HCT116 (cell line): Measurements from ENCODE around the gene GRIA4. TPM values are rescaled to one million over a fixed set of nuclear protein-coding genes. Genes with fewer than 3 reads are reported as not detected.

Experiments
- ATAC-seq: fragments of 200-7000 bp; cut with Tn5 transposase; 2 replicates; pipeline ENCODE4 v1.9.1; 2020; ENCODE audit warnings: mild to moderate bottlenecking, moderate library complexity
- BruUV-seq: library from RNA; stranded (reverse); fragments of 400-500 nt; replicated peaks from 2 replicates; lab custom pipeline; 2021; lab: Mats Ljungman, UMichigan
- CTCF ChIA-PET: fragments of 300-600 bp; sonication (Branson Sonifier 250); formaldehyde crosslinking; loops from one replicate; lab custom pipeline; 2021; ENCODE audit warnings: antibody characterized with exemption; lab: Charles Lee
- POLR2A ChIA-PET: fragments of 300-600, 350-600 bp; sonication (Branson Sonifier 250); formaldehyde crosslinking; loops from one replicate; lab custom pipeline; 2021; ENCODE audit warnings: antibody characterized with exemption; lab: Charles Lee
- RAD21 ChIA-PET, 2 experiments: fragments of 300-600 bp; sonication (Branson Sonifier 250); formaldehyde crosslinking; loops; one replicate each; lab custom pipeline; 2023; ENCODE audit warnings: low total read pairs in 2 of 2; ENCODE audit not compliant: uncharacterized antibody in 2 of 2, unreplicated experiment in 2 of 2, low non-redundant PET in 1 of 2; lab: Charles Lee
- DNase-seq: peaks from one replicate; pipeline ENCODE4 v3.0.0-alpha.2; 2010; ENCODE audit warnings: low read depth, low spot score
- H2AFZ ChIP-seq: fragments of 200-600 bp; shearing (Covaris generic), sonication (generic); 2 replicates; pipeline ENCODE4 v1.6.1; 2017; ENCODE audit warnings: low read depth, mixed run types, mixed read lengths, antibody characterized with exemption, low read length; ENCODE audit not compliant: poor library complexity, severe bottlenecking
- H3K27ac ChIP-seq: 2 replicates; pipeline ENCODE4 v1.5.1; 2012; ENCODE audit warnings: low read depth, low read length
- H3K27me3 ChIP-seq: fragments of 200-600 bp; sonication (generic); 2 replicates; pipeline ENCODE4 v1.6.1; 2016; ENCODE audit warnings: mixed run types, low read length, mixed read lengths; ENCODE audit not compliant: insufficient read depth
- H3K36me3 ChIP-seq, 2 experiments: fragments of 200-500 bp in 1 of 2; fragments of 200-600 bp in 1 of 2; sonication (Bioruptor generic) in 1 of 2; sonication (generic) in 1 of 2; 2 replicates each; pipeline versions ENCODE4 v1.5.1 to v1.6.1; 2014 to 2016; ENCODE audit warnings: low read length in 2 of 2, inconsistent platforms in 1 of 2, mixed read lengths in 1 of 2, mixed run types in 1 of 2; ENCODE audit not compliant: insufficient read depth in 2 of 2, control insufficient read depth in 1 of 2
- H3K4me1 ChIP-seq, 2 experiments: fragments of 200-600 bp in 1 of 2; sonication (generic) in 1 of 2; 2 replicates each; pipeline versions ENCODE4 v1.5.1 to v1.6.1; 2012 to 2017; ENCODE audit warnings: low read length in 2 of 2, inconsistent platforms in 1 of 2, mild to moderate bottlenecking in 1 of 2, mixed read lengths in 1 of 2, mixed run types in 1 of 2, moderate library complexity in 1 of 2; ENCODE audit not compliant: insufficient read depth in 2 of 2, control insufficient read depth in 1 of 2
- H3K4me2 ChIP-seq: fragments of 200-600 bp; sonication (generic); 2 replicates; pipeline ENCODE4 v1.6.1; 2017; ENCODE audit warnings: mixed run types, low read length, mixed read lengths
- H3K4me3 ChIP-seq, 2 experiments: fragments of 200-600 bp in 1 of 2; sonication (generic) in 1 of 2; replicated peaks in 1 of 2; 2 replicates each; pipeline ENCODE4 v1.5.1; 2011 to 2016; ENCODE audit warnings: low read length in 2 of 2, control low read depth in 1 of 2, low read depth in 1 of 2, mild to moderate bottlenecking in 1 of 2, mixed read lengths in 1 of 2, mixed run types in 1 of 2
- H3K79me2 ChIP-seq: fragments of 200-600 bp; sonication (generic); 2 replicates; pipeline ENCODE4 v1.6.1; 2017; ENCODE audit warnings: mild to moderate bottlenecking, mixed run types, low read length, moderate library complexity, mixed read lengths; ENCODE audit not compliant: insufficient read depth
- H3K9ac ChIP-seq: fragments of 200-600 bp; sonication (generic); 2 replicates; pipeline ENCODE4 v1.6.1; 2016; ENCODE audit warnings: low read length, mixed read lengths
- H3K9me2 ChIP-seq: fragments of 200-600 bp; sonication (generic), shearing (Covaris generic); 2 replicates; pipeline ENCODE4 v1.6.1; 2017; ENCODE audit warnings: mixed run types, mild to moderate bottlenecking, moderate library complexity; ENCODE audit not compliant: insufficient read depth
- H3K9me3 ChIP-seq, 2 experiments: fragments of 200-500 bp in 1 of 2; fragments of 200-600 bp in 1 of 2; sonication (Bioruptor generic) in 1 of 2; sonication (generic) in 1 of 2; 2 replicates each; pipeline ENCODE4 v1.6.1; 2014 to 2017; ENCODE audit warnings: low read length in 2 of 2, mixed read lengths in 2 of 2, inconsistent platforms in 1 of 2, low read depth in 1 of 2, mild to moderate bottlenecking in 1 of 2, mixed run types in 1 of 2, moderate library complexity in 1 of 2; ENCODE audit not compliant: control insufficient read depth in 1 of 2, insufficient read depth in 1 of 2
- H4K20me1 ChIP-seq: fragments of 200-600 bp; sonication (generic), shearing (Covaris generic); 2 replicates; pipeline ENCODE4 v1.6.1; 2017; ENCODE audit warnings: mixed run types, mild to moderate bottlenecking, moderate library complexity; ENCODE audit not compliant: insufficient read depth
- CBX3 ChIP-seq: IDR thresholded peaks from 2 replicates; pipeline ENCODE4 v1.6.1; 2012; ENCODE audit warnings: low read depth
- CEBPB ChIP-seq: IDR thresholded peaks from 2 replicates; pipeline ENCODE4 v1.6.1; 2012; ENCODE audit warnings: low read depth
- EGR1 ChIP-seq: IDR thresholded peaks from 2 replicates; pipeline ENCODE4 v1.6.1; 2012; ENCODE audit warnings: low read depth
- ELF1 ChIP-seq: IDR thresholded peaks from 2 replicates; pipeline ENCODE4 v1.6.1; 2012; ENCODE audit warnings: low read depth, borderline replicate concordance
- EZH2 ChIP-seq: fragments of 200-600 bp; sonication (generic); IDR thresholded peaks from 2 replicates; pipeline ENCODE4 v1.6.1; 2017; ENCODE audit warnings: antibody characterized with exemption, mixed run types
- EZH2phosphoT487 ChIP-seq: fragments of 200-600 bp; IDR thresholded peaks from 2 replicates; pipeline ENCODE4 v1.6.1; 2018; ENCODE audit warnings: antibody characterized with exemption, borderline replicate concordance
- POLR2AphosphoS5 ChIP-seq: IDR thresholded peaks from 2 replicates; pipeline ENCODE4 v1.6.1; 2011; ENCODE audit warnings: mild to moderate bottlenecking, low read depth, low read length, moderate library complexity
- SIN3A ChIP-seq: IDR thresholded peaks from 2 replicates; pipeline ENCODE4 v1.6.1; 2012; ENCODE audit warnings: low read depth
- SP1 ChIP-seq: IDR thresholded peaks from 2 replicates; pipeline ENCODE4 v1.6.1; 2012; ENCODE audit warnings: low read depth
- SRF ChIP-seq: IDR thresholded peaks from 2 replicates; pipeline ENCODE4 v1.6.1; 2012; ENCODE audit warnings: low read depth
- TCF7L2 ChIP-seq: IDR thresholded peaks from 2 replicates; pipeline ENCODE4 v1.7.0; 2011; ENCODE audit warnings: borderline replicate concordance, inconsistent platforms; ENCODE audit not compliant: insufficient read depth, insufficient read length; ENCODE audit errors: extremely low read depth
- YY1 ChIP-seq: IDR thresholded peaks from 2 replicates; pipeline ENCODE4 v1.6.1; 2011; ENCODE audit warnings: low read length, low read depth, moderate library complexity, mild to moderate bottlenecking; ENCODE audit not compliant: insufficient replicate concordance; ENCODE audit errors: extremely low read depth
- ZNF274 ChIP-seq: fragments of 200-500 bp; sonication (Bioruptor generic); IDR thresholded peaks from 2 replicates; pipeline ENCODE4 v1.6.1; 2014; ENCODE audit warnings: mild to moderate bottlenecking, low read depth, low read length, inconsistent platforms
- intact Hi-C: fragments of 100-400 bp; cut with micrococcal nuclease; formaldehyde crosslinking; loops from 2 replicates; pipeline ENCODE4 v1.10.0; 2022
- total RNA-seq: library from RNA; stranded (reverse); gene quantifications from one replicate; pipeline ENCODE4 v1.2.1, GENCODE V29; 2021; ENCODE audit not compliant: unreplicated experiment
- TF ChIP-seq, protein P1 (sequence below), 3 experiments: fragments of 200-600 bp in 1 of 3; sonication (generic) in 1 of 3; IDR thresholded peaks in 2 of 3; conservative IDR thresholded peaks in 1 of 3; 2 replicates each; pipeline ENCODE4 v1.5.1; 2012 to 2017; ENCODE audit warnings: low read depth in 2 of 3, low read length in 2 of 3, antibody characterized with exemption in 1 of 3, borderline replicate concordance in 1 of 3, control low read depth in 1 of 3, mild to moderate bottlenecking in 1 of 3, mixed read lengths in 1 of 3, mixed run types in 1 of 3, moderate library complexity in 1 of 3; ENCODE audit not compliant: insufficient read depth in 1 of 3
- TF ChIP-seq, protein P2 (sequence below): IDR thresholded peaks from 2 replicates; pipeline ENCODE4 v1.6.1; 2012
- TF ChIP-seq, protein P3 (sequence below): IDR thresholded peaks from 2 replicates; pipeline ENCODE4 v1.6.1; 2011; ENCODE audit warnings: mild to moderate bottlenecking, low read length, moderate library complexity; ENCODE audit not compliant: insufficient replicate concordance; ENCODE audit errors: extremely low read depth

The GRIA4 gene
- total RNA-seq, 1 experiment from 2014 or later: not detected

DNA sequence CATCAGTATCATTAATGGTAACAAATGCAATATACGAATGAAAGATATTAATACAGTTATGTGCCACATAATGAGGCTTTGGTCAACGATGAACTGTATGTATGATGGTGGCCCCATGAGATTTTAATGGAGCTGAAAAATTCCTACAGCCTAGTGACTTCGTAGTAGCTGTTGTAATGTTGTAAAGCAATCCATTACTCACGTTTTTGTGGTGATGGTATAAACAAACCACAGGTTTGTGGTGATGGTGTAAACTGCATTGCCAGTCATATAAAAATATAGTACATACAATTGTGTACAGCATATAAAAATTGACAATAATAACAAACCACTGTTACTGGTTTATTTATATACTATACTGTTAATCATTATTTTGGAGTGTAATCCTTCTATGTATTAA is 27.4 kb upstream of the GRIA4 start:
- RAD21 ChIA-PET: no interaction called here
- POLR2A ChIA-PET: interaction anchor here (0.9 kb wide), 1 partner anchor 1454 kb away, joined by 3 read pairs; no protein-coding TSS in a partner anchor

DNA sequence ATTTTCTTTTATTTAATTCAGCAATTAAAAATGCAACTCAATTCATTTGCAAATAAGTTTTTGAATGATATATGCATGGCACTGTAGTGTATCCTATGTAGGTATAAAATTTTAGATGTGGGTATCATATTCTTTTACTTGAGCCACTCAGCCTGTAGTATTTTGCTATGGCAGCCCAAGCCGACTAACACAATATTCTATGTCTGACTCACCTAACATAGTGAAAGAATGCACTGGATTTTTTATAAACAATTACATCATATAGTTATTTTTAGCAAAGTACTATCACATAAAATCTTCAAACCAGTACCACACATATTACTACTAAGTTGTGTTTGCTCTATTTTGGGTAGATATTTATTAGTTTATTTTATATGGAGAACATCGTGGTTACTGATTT is 21.9 kb upstream of the GRIA4 start:
- H3K4me3 ChIP-seq: no peak overlapping the region
- POLR2A ChIA-PET: no interaction called here
- no peaks in the 10 kb centered on the region for H3K4me1 ChIP-seq
- intact Hi-C loops: no loop called here
- no peak overlapping the region for H3K9ac ChIP-seq
- no peak overlapping the region for H3K4me2 ChIP-seq
- CTCF ChIA-PET: no interaction called here
- RAD21 ChIA-PET: no interaction called here
- no peaks in the 10 kb centered on the region for H3K79me2 ChIP-seq
- no peak for ATAC-seq
- H3K36me3 ChIP-seq: no peaks in the 10 kb centered on the region
- no peak overlapping the region for H3K27ac ChIP-seq
- BruUV-seq: no TSS peak
- DNase-seq: no peak
- no peaks in the 10 kb centered on the region for H3K9me3 ChIP-seq
- H4K20me1 ChIP-seq: no peaks in the 10 kb centered on the region
- H3K27me3 ChIP-seq: no peaks in the 10 kb centered on the region
- no peaks in the 10 kb centered on the region for H3K9me2 ChIP-seq
- H2AFZ ChIP-seq: no peak overlapping the region
- TF ChIP-seq CBX3 (no peak), SP1 (no peak), CEBPB (no peak), EZH2phosphoT487 (no peak), POLR2AphosphoS5 (no peak), SIN3A (no peak), YY1 (no peak), TCF7L2 (no peak), ELF1 (no peak), EZH2 (no peak), SRF (no peak), EGR1 (no peak)
- TF ChIP-seq, protein P1, sequence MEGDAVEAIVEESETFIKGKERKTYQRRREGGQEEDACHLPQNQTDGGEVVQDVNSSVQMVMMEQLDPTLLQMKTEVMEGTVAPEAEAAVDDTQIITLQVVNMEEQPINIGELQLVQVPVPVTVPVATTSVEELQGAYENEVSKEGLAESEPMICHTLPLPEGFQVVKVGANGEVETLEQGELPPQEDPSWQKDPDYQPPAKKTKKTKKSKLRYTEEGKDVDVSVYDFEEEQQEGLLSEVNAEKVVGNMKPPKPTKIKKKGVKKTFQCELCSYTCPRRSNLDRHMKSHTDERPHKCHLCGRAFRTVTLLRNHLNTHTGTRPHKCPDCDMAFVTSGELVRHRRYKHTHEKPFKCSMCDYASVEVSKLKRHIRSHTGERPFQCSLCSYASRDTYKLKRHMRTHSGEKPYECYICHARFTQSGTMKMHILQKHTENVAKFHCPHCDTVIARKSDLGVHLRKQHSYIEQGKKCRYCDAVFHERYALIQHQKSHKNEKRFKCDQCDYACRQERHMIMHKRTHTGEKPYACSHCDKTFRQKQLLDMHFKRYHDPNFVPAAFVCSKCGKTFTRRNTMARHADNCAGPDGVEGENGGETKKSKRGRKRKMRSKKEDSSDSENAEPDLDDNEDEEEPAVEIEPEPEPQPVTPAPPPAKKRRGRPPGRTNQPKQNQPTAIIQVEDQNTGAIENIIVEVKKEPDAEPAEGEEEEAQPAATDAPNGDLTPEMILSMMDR (IDR thresholded peaks at IDR 0.05 in 2 of 3, conservative IDR thresholded peaks at IDR 0.05 in 1 of 3; ENCODE audit: borderline replicate concordance in 1 of 3, insufficient read depth in 1 of 3, low read depth in 2 of 3, low read length in 2 of 3): no peak
- TF ChIP-seq, protein P2, sequence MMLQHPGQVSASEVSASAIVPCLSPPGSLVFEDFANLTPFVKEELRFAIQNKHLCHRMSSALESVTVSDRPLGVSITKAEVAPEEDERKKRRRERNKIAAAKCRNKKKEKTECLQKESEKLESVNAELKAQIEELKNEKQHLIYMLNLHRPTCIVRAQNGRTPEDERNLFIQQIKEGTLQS: no peak

More for the DNA sequence above, 27.4 kb upstream of the GRIA4 start:
- Histone ChIP-seq H3K4me1 (no peaks in the 10 kb centered on the region), H3K36me3 (no peaks in the 10 kb centered on the region), H3K27me3 (no peaks in the 10 kb centered on the region), H3K4me2 (no peak overlapping the region), H3K9me3 (no peaks in the 10 kb centered on the region), H3K79me2 (no peaks in the 10 kb centered on the region), H3K27ac (no peak overlapping the region), H3K4me3 (no peak overlapping the region), H3K9ac (no peak overlapping the region), H4K20me1 (no peaks in the 10 kb centered on the region), H3K9me2 (no peaks in the 10 kb centered on the region), H2AFZ (no peak overlapping the region)
- CTCF ChIA-PET: no interaction called here
- intact Hi-C loops: no loop called here
- no TSS peak for BruUV-seq
- TF ChIP-seq POLR2AphosphoS5 (no peak), ZNF274 (no peak)
- TF ChIP-seq, protein P3, sequence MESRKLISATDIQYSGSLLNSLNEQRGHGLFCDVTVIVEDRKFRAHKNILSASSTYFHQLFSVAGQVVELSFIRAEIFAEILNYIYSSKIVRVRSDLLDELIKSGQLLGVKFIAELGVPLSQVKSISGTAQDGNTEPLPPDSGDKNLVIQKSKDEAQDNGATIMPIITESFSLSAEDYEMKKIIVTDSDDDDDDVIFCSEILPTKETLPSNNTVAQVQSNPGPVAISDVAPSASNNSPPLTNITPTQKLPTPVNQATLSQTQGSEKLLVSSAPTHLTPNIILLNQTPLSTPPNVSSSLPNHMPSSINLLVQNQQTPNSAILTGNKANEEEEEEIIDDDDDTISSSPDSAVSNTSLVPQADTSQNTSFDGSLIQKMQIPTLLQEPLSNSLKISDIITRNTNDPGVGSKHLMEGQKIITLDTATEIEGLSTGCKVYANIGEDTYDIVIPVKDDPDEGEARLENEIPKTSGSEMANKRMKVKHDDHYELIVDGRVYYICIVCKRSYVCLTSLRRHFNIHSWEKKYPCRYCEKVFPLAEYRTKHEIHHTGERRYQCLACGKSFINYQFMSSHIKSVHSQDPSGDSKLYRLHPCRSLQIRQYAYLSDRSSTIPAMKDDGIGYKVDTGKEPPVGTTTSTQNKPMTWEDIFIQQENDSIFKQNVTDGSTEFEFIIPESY: no peak
- DNase-seq (no peak), ATAC-seq (no peak)
